T-cell (primary cell): ENCODE results near the gene TAPBPL. TPM values are rescaled to one million over a fixed set of nuclear protein-coding genes. Genes with fewer than 3 reads are reported as not detected.

ENCODE experiments used
- ATAC-seq, 4 experiments: fragments of 200-7000 bp in 3 of 4; fragments of 150-1000 bp in 1 of 4; cut with Tn5 transposase; replicated peaks in 1 of 4; 1 replicate in 3 of 4; 2 replicates in 1 of 4; pipeline ENCODE4 v1.10.0; 2021; ENCODE audit warnings: moderate library complexity in 3 of 4, mild to moderate bottlenecking in 2 of 4, moderate number of reproducible peaks in 1 of 4
- CTCF ChIA-PET, 2 donors: fragments of 300-600 bp; sonication (Branson Sonifier 250); formaldehyde crosslinking; loops; one replicate each; lab custom pipeline; 2022; ENCODE audit warnings: antibody characterized with exemption in 2 of 2; lab: Charles Lee
- POLR2A ChIA-PET, 2 donors: fragments of 300-600 bp; sonication (Branson Sonifier 250); formaldehyde crosslinking; loops; one replicate each; lab custom pipeline; 2022; ENCODE audit warnings: antibody characterized with exemption in 2 of 2; lab: Charles Lee
- DNase-seq, 35 experiments: peaks; one replicate each; pipeline versions ENCODE4 v3.0.0 to v3.0.0-alpha.2; 2013 to 2023
- H3K27ac ChIP-seq: one replicate; pipeline ENCODE4 v1.5.1; 2013; ENCODE audit warnings: low read length
- H3K27me3 ChIP-seq, 2 experiments: replicated peaks in 1 of 2; 1 replicate in 1 of 2; 2 replicates in 1 of 2; pipeline versions ENCODE4 v1.6.1 to v1.7.0; 2013; ENCODE audit warnings: low read length in 1 of 2, mixed read lengths in 1 of 2; ENCODE audit not compliant: control insufficient read depth in 2 of 2, insufficient read depth in 2 of 2; ENCODE audit errors: extremely low read depth in 1 of 2
- H3K36me3 ChIP-seq, 2 donors: 1 replicate in 1 of 2; 2 replicates in 1 of 2; pipeline versions ENCODE4 v1.6.1 to v1.7.0; 2013; ENCODE audit warnings: low read length in 1 of 2; ENCODE audit not compliant: control insufficient read depth in 2 of 2, insufficient read depth in 1 of 2; ENCODE audit errors: extremely low read depth in 1 of 2
- H3K4me1 ChIP-seq, 2 experiments: 1 replicate in 1 of 2; 2 replicates in 1 of 2; pipeline versions ENCODE4 v1.6.1 to v1.7.0; 2013; ENCODE audit warnings: low read length in 2 of 2, mixed read lengths in 1 of 2; ENCODE audit not compliant: insufficient read depth in 2 of 2, control insufficient read depth in 1 of 2; ENCODE audit errors: extremely low read depth in 1 of 2
- H3K4me3 ChIP-seq, 2 donors: 1 replicate in 1 of 2; 2 replicates in 1 of 2; pipeline versions ENCODE4 v1.5.1 to v1.7.0; 2013; ENCODE audit warnings: mild to moderate bottlenecking in 2 of 2, low read length in 1 of 2, moderate library complexity in 1 of 2; ENCODE audit not compliant: control insufficient read depth in 1 of 2; ENCODE audit errors: extremely low read depth in 1 of 2
- H3K9me3 ChIP-seq: 2 replicates; pipeline ENCODE4 v1.7.0; 2013
- H3K27ac Mint-ChIP-seq, 2 donors: one replicate each; pipeline ENCODE4 v1.8.0; 2020 to 2021; ENCODE audit warnings: mild to moderate bottlenecking in 2 of 2, mixed read lengths in 2 of 2
- H3K27me3 Mint-ChIP-seq, 2 donors: one replicate each; pipeline ENCODE4 v1.8.0; 2021 to 2022; ENCODE audit warnings: mixed read lengths in 2 of 2
- H3K36me3 Mint-ChIP-seq: one replicate; pipeline ENCODE4 v1.8.0; 2021; ENCODE audit warnings: mixed read lengths
- H3K4me1 Mint-ChIP-seq, 3 donors: one replicate each; pipeline ENCODE4 v1.8.0; 2020 to 2022; ENCODE audit warnings: mixed read lengths in 3 of 3, mild to moderate bottlenecking in 1 of 3
- H3K4me3 Mint-ChIP-seq, 3 donors: one replicate each; pipeline ENCODE4 v1.8.0; 2020 to 2022; ENCODE audit warnings: mild to moderate bottlenecking in 3 of 3, mixed read lengths in 3 of 3, moderate library complexity in 3 of 3
- H3K9me3 Mint-ChIP-seq, 3 donors: one replicate each; pipeline ENCODE4 v1.8.0; 2020 to 2022; ENCODE audit warnings: mixed read lengths in 3 of 3
- WGBS: methylation state at CpG from one replicate; pipeline ENCODE4 v1.1.5; 2013; ENCODE audit warnings: missing lambda C conversion rate; ENCODE audit not compliant: insufficient coverage; 5-methylcytosine and 5-hydroxymethylcytosine counted together
- total RNA-seq, 35 experiments: library from RNA in 6 of 35; stranded (reverse) in 6 of 35; fragments of 120-200 nt in 1 of 35; gene quantifications; one replicate each; pipeline versions ENCODE4 v1.2.1 to v1.2.4 and lab custom pipeline; 2013 to 2026

Gene TAPBPL
- total RNA-seq, 5 donors from 2014 or later (not counting 1 experiment from before 2014, with no cell fraction given) = 22.6 to 77.0 (median 60.3) TPM

DNA sequence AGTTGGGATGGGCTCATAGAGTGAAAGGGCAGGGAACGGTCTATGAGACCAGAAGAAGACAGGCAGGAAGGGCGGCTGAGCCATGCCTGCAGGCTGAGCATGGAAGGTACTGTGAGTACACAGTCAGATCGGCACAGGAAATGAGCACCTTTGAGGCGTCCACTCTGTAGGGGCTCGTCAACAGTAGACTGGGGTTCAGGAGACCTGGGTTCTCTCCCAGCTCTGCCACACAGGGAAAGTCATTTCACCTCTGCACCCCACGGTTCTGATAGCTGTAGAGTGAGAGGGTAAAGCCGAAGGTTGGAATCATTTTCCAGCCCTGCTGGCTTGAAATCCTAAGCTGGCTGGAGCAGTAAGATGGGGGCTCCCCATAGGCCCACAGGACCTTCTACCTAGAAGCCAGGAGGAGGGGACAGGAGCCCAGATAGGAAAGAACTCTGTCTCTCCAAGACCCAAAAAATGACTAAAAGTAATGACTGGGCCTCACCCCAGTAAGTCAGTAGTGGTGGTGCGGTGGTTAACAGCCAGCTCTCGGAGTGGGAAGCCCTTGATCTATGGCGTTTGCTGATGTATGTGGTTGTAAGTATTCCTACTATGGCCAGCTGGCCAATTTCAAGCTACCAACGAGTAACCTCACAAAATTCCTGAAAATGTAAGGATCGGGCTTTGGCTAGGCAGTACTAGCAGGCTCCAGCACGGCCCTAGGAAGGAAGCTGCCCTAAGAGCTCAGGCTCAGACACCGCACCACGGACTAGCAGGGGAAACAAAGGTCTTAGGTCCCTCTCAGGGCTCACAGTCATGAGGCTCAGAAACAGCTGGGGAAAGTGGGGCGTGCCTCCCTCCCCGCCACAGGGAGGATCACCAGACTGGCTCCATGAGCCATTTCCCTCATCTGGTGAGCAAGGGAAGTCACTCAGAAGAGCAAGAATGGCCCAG, 17.4 kb upstream of the TAPBPL start:
- CTCF ChIA-PET = interaction anchor here (0.6 to 1.3 kb wide), 9 partner anchors 9 to 36 kb away, joined by 3 to 5 read pairs (median 3); partner anchors contain the start of gene VAMP1 (in 1 of the 2)
- H3K36me3 ChIP-seq = no peaks in the 10 kb centered on the region
- no peak overlapping the region for H3K4me3 ChIP-seq
- H3K9me3 ChIP-seq = no peaks in the 10 kb centered on the region
- DNase-seq (peak in 12 of 35 experiments; percentile 32 to 68 (median 44)), ATAC-seq (peak; percentile 92 to 98 (median 96))
- peak overlapping the region; percentile 88 to 97 for H3K27ac Mint-ChIP-seq
- no peaks in the 10 kb centered on the region for H3K36me3 Mint-ChIP-seq
- peaks cover 24 to 48% of the 10 kb centered on the region in 2 experiments for H3K4me1 ChIP-seq
- no peaks in the 10 kb centered on the region for H3K27me3 Mint-ChIP-seq
- H3K27me3 ChIP-seq = no peaks in the 10 kb centered on the region
- H3K4me3 Mint-ChIP-seq = peak overlapping the region in 2 of 3 donors; percentile 11 to 81
- peak overlapping the region; percentile 69 for H3K27ac ChIP-seq
- no peaks in the 10 kb centered on the region for H3K9me3 Mint-ChIP-seq
- 50% methylated on average over 13 of the region's 17 CpGs for WGBS
- POLR2A ChIA-PET = interaction anchor here (0.5 to 1.0 kb wide), 4 partner anchors 12 to 1492 kb away, joined by 3 to 5 read pairs (median 3); no protein-coding TSS in a partner anchor
- H3K4me1 Mint-ChIP-seq = peaks cover 39 to 52% (median 43%) of the 10 kb centered on the region in 3 donors

GRCh38 chr12:6435961-6436715, 15.7 kb upstream of the TAPBPL start:
- H3K4me3 Mint-ChIP-seq = no peak overlapping the region
- DNase-seq (no peak), ATAC-seq (no peak)
- no peak overlapping the region for H3K27ac ChIP-seq
- 98% methylated on average over 9 of the region's 13 CpGs for WGBS
- peak overlapping the region in 1 of 2 donors; percentile 41 for H3K27ac Mint-ChIP-seq
- no peak overlapping the region for H3K4me3 ChIP-seq
- no peaks in the 10 kb centered on the region for H3K27me3 ChIP-seq
- no peaks in the 10 kb centered on the region for H3K9me3 ChIP-seq
- ChIA-PET CTCF (interaction anchor here (0.6 kb wide), 3 partner anchors 23 to 79 kb away, joined by 3 to 5 read pairs (median 3); no protein-coding TSS in a partner anchor), POLR2A (interaction anchor here in 1 of 2 donors (0.9 kb wide), 1 partner anchor 113 kb away, joined by 4 read pairs; no protein-coding TSS in a partner anchor)
- H3K4me1 Mint-ChIP-seq = peaks cover 27 to 44% (median 30%) of the 10 kb centered on the region in 3 donors
- H3K36me3 ChIP-seq = no peaks in the 10 kb centered on the region
- H3K4me1 ChIP-seq = peaks cover 24 to 40% of the 10 kb centered on the region in 2 experiments
- no peaks in the 10 kb centered on the region for H3K36me3 Mint-ChIP-seq
- no peaks in the 10 kb centered on the region for H3K27me3 Mint-ChIP-seq
- no peaks in the 10 kb centered on the region for H3K9me3 Mint-ChIP-seq

DNA sequence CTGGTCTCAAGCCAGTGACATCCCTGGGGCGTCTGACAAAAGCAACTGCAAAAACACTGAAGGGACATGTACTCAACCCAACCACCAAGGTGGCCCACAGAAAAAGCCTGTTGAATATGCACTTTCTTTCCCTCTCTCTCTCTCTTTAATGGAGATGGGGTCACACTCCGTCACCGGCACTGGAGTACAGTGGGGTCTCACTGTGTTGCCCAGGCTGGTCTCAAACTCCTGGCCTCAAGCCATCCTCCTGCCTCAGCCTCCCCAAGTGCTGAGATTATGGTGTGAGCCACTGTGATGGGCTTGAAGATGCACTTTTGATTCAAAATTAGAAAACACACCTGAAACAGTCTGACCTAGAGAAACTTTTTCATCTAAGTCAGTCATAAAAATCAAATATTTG, 14.3 kb upstream of the TAPBPL start:
- H3K4me3 ChIP-seq = no peak overlapping the region
- Mint-ChIP-seq H3K9me3 (no peaks in the 10 kb centered on the region), H3K27ac (no peak overlapping the region), H3K4me1 (peaks cover 32 to 46% (median 36%) of the 10 kb centered on the region in 3 donors), H3K4me3 (no peak overlapping the region), H3K27me3 (no peaks in the 10 kb centered on the region), H3K36me3 (no peaks in the 10 kb centered on the region)
- WGBS = 100% methylated on average over 1 of the region's 3 CpGs
- H3K9me3 ChIP-seq = no peaks in the 10 kb centered on the region
- no peak overlapping the region for H3K27ac ChIP-seq
- H3K4me1 ChIP-seq = peaks cover 23 to 37% of the 10 kb centered on the region in 2 experiments
- ChIA-PET CTCF (no interaction called here), POLR2A (no interaction called here)
- H3K36me3 ChIP-seq = no peaks in the 10 kb centered on the region
- ATAC-seq = no peak
- DNase-seq = no peak
- no peaks in the 10 kb centered on the region for H3K27me3 ChIP-seq

GRCh38 chr12:6438345-6438744, 13.5 kb upstream of the TAPBPL start:
- no peaks in the 10 kb centered on the region for H3K27me3 Mint-ChIP-seq
- Histone ChIP-seq H3K36me3 (no peaks in the 10 kb centered on the region), H3K27ac (no peak overlapping the region), H3K9me3 (no peaks in the 10 kb centered on the region), H3K4me3 (no peak overlapping the region), H3K27me3 (no peaks in the 10 kb centered on the region), H3K4me1 (peaks cover 19 to 39% of the 10 kb centered on the region in 2 experiments)
- ChIA-PET POLR2A (no interaction called here), CTCF (interaction anchor here in 1 of 2 donors (1.0 kb wide), 1 partner anchor 27 kb away, joined by 3 read pairs; no protein-coding TSS in a partner anchor)
- H3K27ac Mint-ChIP-seq = no peak overlapping the region
- H3K4me3 Mint-ChIP-seq = no peak overlapping the region
- peaks cover 35 to 46% (median 37%) of the 10 kb centered on the region in 3 donors for H3K4me1 Mint-ChIP-seq
- ATAC-seq = no peak
- DNase-seq = no peak
- H3K36me3 Mint-ChIP-seq = no peaks in the 10 kb centered on the region
- H3K9me3 Mint-ChIP-seq = no peaks in the 10 kb centered on the region
- 100% methylated on average over 5 of the region's 12 CpGs for WGBS

DNA sequence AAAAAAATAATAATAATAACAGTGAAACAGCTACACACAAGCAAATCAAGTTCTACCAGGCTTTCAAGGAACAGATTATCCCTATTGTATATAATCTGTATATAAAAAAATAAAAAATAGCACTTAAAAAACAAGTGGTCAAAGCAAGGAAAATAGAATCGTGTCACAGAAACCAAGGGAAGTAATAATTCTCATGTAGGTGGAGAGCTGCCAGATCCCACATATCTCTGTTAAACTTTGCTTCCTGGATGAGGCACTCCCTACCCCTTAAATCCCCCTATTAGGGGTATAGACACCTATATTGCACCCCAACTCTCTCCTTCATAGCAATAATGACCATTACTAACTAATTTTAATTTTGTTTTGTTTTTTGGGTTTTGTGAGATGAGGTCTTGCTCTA, 11.5 kb upstream of the TAPBPL start:
- no peaks in the 10 kb centered on the region for H3K36me3 Mint-ChIP-seq
- Histone ChIP-seq H3K9me3 (no peaks in the 10 kb centered on the region), H3K27me3 (no peaks in the 10 kb centered on the region), H3K27ac (no peak overlapping the region), H3K36me3 (no peaks in the 10 kb centered on the region), H3K4me3 (no peak overlapping the region), H3K4me1 (peaks cover 18 to 29% of the 10 kb centered on the region in 2 experiments)
- no peak overlapping the region for H3K4me3 Mint-ChIP-seq
- DNase-seq = no peak
- POLR2A ChIA-PET = no interaction called here
- no peaks in the 10 kb centered on the region for H3K9me3 Mint-ChIP-seq
- CTCF ChIA-PET = interaction anchor here (0.8 to 2.7 kb wide), 2 partner anchors 21 to 25 kb away, joined by 8 to 11 read pairs; no protein-coding TSS in a partner anchor
- no peak for ATAC-seq
- peaks cover 33 to 48% (median 42%) of the 10 kb centered on the region in 3 donors for H3K4me1 Mint-ChIP-seq
- no CpG with 5 or more reads among the region's 1 CpG for WGBS
- H3K27me3 Mint-ChIP-seq = no peaks in the 10 kb centered on the region
- peak overlapping the region in 1 of 2 donors; percentile 75 for H3K27ac Mint-ChIP-seq
